Measurements from ENCODE around the gene KCTD8. TPM values are rescaled to one million over a fixed set of nuclear protein-coding genes. Genes with fewer than 3 reads are reported as not detected.

The KCTD8 gene
- total and polyA plus RNA-seq, 9 donors: 0.98 to 6.1 (median 2.0) TPM

GRCh38 chr4:44157611-44158277 is 290.9 kb downstream of the KCTD8 start:
- Histone ChIP-seq H3K27ac (no peak overlapping the region), H3K4me1 (ENCODE audit: insufficient read depth) (no peaks in the 10 kb centered on the region), H3K9me3 (no peaks in the 10 kb centered on the region), H3K27me3 (no peaks in the 10 kb centered on the region), H3K36me3 (no peaks in the 10 kb centered on the region), H3K4me3 (no peak overlapping the region)
- 64 to 65% (median 64%) methylated on average over 6 of the region's 6 CpGs for WGBS, 3 donors
- DNase-seq: no peak
- intact Hi-C loops (cut with DNase I): no loop called here
- TF ChIP-seq CTCF (IDR thresholded peaks at IDR 0.05) (no peak), POLR2A (IDR thresholded peaks at IDR 0.05) (no peak), EP300 (IDR thresholded peaks at IDR 0.05) (no peak)

GRCh38 chr4:44150091-44150576 is 298.5 kb downstream of the KCTD8 start:
- DNase-seq: no peak
- Histone ChIP-seq H3K9me3 (no peaks in the 10 kb centered on the region), H3K4me1 (ENCODE audit: insufficient read depth) (no peaks in the 10 kb centered on the region), H3K27me3 (no peaks in the 10 kb centered on the region), H3K4me3 (no peak overlapping the region), H3K27ac (no peak overlapping the region), H3K36me3 (no peaks in the 10 kb centered on the region)
- intact Hi-C loops (cut with DNase I): no loop called here
- TF ChIP-seq POLR2A (IDR thresholded peaks at IDR 0.05) (no peak), EP300 (IDR thresholded peaks at IDR 0.05) (no peak), CTCF (IDR thresholded peaks at IDR 0.05) (no peak)
- 53 to 63% (median 55%) methylated on average over 3 of the region's 3 CpGs for WGBS, 3 donors

GRCh38 chr4:44149282-44149681 is 299.3 kb downstream of the KCTD8 start:
- H3K27ac ChIP-seq: no peak overlapping the region
- WGBS, 3 donors: 65 to 85% (median 82%) methylated on average over 2 of the region's 2 CpGs
- no peaks in the 10 kb centered on the region for H3K9me3 ChIP-seq
- no peaks in the 10 kb centered on the region for H3K27me3 ChIP-seq
- H3K4me3 ChIP-seq: no peak overlapping the region
- intact Hi-C loops (cut with DNase I): no loop called here
- H3K36me3 ChIP-seq: no peaks in the 10 kb centered on the region
- TF ChIP-seq CTCF (IDR thresholded peaks at IDR 0.05) (no peak), EP300 (IDR thresholded peaks at IDR 0.05) (no peak), POLR2A (IDR thresholded peaks at IDR 0.05) (no peak)
- no peak for DNase-seq
- H3K4me1 ChIP-seq (ENCODE audit: insufficient read depth): no peaks in the 10 kb centered on the region

- DNase-seq: no peak
- 7 to 22% (median 8%) methylated on average over 1 of the region's 1 CpG for WGBS, 3 donors
- Histone ChIP-seq H3K4me1 (ENCODE audit: insufficient read depth) (no peaks in the 10 kb centered on the region), H3K4me3 (no peak overlapping the region), H3K9me3 (no peaks in the 10 kb centered on the region), H3K27me3 (no peaks in the 10 kb centered on the region), H3K36me3 (no peaks in the 10 kb centered on the region), H3K27ac (no peak overlapping the region)
- TF ChIP-seq EP300 (IDR thresholded peaks at IDR 0.05) (no peak), POLR2A (IDR thresholded peaks at IDR 0.05) (no peak), CTCF (IDR thresholded peaks at IDR 0.05) (no peak)
- intact Hi-C loops (cut with DNase I): no loop called here
These were observed 301.0 kb downstream of the KCTD8 start for GRCh38 chr4:44147571-44148075.
